ENCODE data around the gene IFNAR2. TPM values are rescaled to one million over a fixed set of nuclear protein-coding genes. Genes with fewer than 3 reads are reported as not detected.

The IFNAR2 gene
- polyA plus RNA-seq, 1 of the 3 experiments (the other 2 are of a cell fraction) = 10.4 TPM

DNA sequence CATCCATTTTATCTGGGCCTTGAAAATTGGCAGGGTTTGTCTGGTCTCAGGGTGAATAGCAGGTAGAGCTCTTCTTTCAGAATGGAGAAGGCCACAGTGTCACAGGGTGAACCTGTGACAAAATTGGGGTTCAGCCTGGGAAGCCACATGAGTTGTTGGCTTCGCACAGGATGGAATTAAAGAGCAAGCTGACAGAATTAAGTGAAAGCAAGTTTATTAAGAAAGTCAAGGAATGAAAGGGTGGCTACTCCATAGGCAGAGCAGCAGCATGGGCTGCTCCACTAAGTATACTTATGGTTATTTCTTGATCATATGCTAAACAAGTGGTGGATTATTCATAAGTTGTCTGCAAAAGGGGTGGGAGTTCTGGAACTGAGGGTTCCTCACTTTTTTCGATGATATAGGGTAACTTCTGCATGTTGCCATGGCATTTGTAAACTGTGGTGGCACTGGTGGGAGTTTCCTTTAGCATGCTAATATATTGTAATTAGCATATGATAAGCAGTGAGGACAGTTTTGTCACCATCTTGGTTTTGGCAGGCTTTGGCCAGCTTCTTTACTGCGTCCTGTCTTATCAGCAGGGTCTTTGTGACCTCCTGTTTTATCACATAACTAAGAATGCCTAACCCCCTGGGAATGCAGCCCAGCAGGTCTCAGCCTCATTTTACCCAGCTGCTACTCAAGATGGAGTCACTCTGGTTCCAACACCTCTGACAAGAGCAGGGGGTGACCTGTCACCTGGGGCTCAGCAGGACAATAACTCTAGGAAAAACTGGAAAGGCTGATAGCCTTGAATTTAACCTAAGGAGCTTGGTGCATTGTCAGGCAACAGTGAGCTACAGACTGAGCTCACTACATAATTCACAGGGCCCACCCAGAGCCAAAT, 5.1 kb downstream of the IFNAR2 start:
- Histone ChIP-seq H3K9me2 (no peaks in the 10 kb centered on the region), H3K9ac (no peak overlapping the region), H4K20me1 (ENCODE audit: insufficient read depth) (no peaks in the 10 kb centered on the region), H2AFZ (ENCODE audit: low read depth) (no peak overlapping the region), H3K27ac (ENCODE audit: low read depth in 2 of 2, low read length in 1 of 2) (no peak overlapping the region), H3K4me2 (no peak overlapping the region), H3K4me1 (ENCODE audit: control insufficient read depth in 1 of 2, insufficient read depth in 2 of 2, low read depth in 1 of 2, low read length in 1 of 2) (peaks cover 11 to 22% of the 10 kb centered on the region in 2 experiments; a peak in 3 of 4 replicates), H3F3A (replicated peaks; ENCODE audit: insufficient read depth) (peaks cover 5% of the 10 kb centered on the region), H3K79me2 (ENCODE audit: insufficient read depth) (peaks cover 45% of the 10 kb centered on the region), H3K27me3 (ENCODE audit: insufficient read depth) (no peaks in the 10 kb centered on the region), H3K4me3 (ENCODE audit: low read depth in 2 of 2, low read length in 1 of 2) (no peak overlapping the region), H3K9me3 (no peaks in the 10 kb centered on the region), H3K36me3 (replicated peaks in 1 of 2; ENCODE audit: control insufficient read depth in 1 of 2, insufficient read depth in 2 of 2, low read length in 1 of 2) (no peaks in the 10 kb centered on the region)
- ChIA-PET POLR2A (no interaction called here), CTCF (no interaction called here)
- 100% methylated on average over 3 of the region's 3 CpGs for WGBS (ENCODE audit: low lambda C conversion rate)
- TF ChIP-seq, protein P1, sequence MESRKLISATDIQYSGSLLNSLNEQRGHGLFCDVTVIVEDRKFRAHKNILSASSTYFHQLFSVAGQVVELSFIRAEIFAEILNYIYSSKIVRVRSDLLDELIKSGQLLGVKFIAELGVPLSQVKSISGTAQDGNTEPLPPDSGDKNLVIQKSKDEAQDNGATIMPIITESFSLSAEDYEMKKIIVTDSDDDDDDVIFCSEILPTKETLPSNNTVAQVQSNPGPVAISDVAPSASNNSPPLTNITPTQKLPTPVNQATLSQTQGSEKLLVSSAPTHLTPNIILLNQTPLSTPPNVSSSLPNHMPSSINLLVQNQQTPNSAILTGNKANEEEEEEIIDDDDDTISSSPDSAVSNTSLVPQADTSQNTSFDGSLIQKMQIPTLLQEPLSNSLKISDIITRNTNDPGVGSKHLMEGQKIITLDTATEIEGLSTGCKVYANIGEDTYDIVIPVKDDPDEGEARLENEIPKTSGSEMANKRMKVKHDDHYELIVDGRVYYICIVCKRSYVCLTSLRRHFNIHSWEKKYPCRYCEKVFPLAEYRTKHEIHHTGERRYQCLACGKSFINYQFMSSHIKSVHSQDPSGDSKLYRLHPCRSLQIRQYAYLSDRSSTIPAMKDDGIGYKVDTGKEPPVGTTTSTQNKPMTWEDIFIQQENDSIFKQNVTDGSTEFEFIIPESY (IDR thresholded peaks at IDR 0.05; ENCODE audit: borderline replicate concordance, low read depth) = no peak
- TF ChIP-seq TEAD4 (IDR thresholded peaks at IDR 0.05; ENCODE audit: borderline replicate concordance, insufficient read depth) = no peak
- TF ChIP-seq, protein P2, sequence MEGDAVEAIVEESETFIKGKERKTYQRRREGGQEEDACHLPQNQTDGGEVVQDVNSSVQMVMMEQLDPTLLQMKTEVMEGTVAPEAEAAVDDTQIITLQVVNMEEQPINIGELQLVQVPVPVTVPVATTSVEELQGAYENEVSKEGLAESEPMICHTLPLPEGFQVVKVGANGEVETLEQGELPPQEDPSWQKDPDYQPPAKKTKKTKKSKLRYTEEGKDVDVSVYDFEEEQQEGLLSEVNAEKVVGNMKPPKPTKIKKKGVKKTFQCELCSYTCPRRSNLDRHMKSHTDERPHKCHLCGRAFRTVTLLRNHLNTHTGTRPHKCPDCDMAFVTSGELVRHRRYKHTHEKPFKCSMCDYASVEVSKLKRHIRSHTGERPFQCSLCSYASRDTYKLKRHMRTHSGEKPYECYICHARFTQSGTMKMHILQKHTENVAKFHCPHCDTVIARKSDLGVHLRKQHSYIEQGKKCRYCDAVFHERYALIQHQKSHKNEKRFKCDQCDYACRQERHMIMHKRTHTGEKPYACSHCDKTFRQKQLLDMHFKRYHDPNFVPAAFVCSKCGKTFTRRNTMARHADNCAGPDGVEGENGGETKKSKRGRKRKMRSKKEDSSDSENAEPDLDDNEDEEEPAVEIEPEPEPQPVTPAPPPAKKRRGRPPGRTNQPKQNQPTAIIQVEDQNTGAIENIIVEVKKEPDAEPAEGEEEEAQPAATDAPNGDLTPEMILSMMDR (IDR thresholded peaks at IDR 0.05) = no peak
- no peak for TF ChIP-seq RAD21 (IDR thresholded peaks at IDR 0.05; ENCODE audit: low read length)
- no peak for TF ChIP-seq ELF1 (IDR thresholded peaks at IDR 0.05)
- no peak for TF ChIP-seq FOXM1 (IDR thresholded peaks at IDR 0.05; ENCODE audit: low read depth)
- TF ChIP-seq MEF2A (IDR thresholded peaks at IDR 0.05; ENCODE audit: borderline replicate concordance, low read depth) = no peak
- no peak for TF ChIP-seq NRF1 (IDR thresholded peaks at IDR 0.05; ENCODE audit: low read depth, low read length)
- no peak for TF ChIP-seq EP300 (IDR thresholded peaks at IDR 0.05; ENCODE audit: borderline replicate concordance in 1 of 2, low read depth in 1 of 2, low read length in 1 of 2)
- TF ChIP-seq RCOR1 (IDR thresholded peaks at IDR 0.05; ENCODE audit: low read length) = no peak
- no peak for TF ChIP-seq NFIC (IDR thresholded peaks at IDR 0.05; ENCODE audit: borderline replicate concordance)
- DNase-seq = no peak

DNA sequence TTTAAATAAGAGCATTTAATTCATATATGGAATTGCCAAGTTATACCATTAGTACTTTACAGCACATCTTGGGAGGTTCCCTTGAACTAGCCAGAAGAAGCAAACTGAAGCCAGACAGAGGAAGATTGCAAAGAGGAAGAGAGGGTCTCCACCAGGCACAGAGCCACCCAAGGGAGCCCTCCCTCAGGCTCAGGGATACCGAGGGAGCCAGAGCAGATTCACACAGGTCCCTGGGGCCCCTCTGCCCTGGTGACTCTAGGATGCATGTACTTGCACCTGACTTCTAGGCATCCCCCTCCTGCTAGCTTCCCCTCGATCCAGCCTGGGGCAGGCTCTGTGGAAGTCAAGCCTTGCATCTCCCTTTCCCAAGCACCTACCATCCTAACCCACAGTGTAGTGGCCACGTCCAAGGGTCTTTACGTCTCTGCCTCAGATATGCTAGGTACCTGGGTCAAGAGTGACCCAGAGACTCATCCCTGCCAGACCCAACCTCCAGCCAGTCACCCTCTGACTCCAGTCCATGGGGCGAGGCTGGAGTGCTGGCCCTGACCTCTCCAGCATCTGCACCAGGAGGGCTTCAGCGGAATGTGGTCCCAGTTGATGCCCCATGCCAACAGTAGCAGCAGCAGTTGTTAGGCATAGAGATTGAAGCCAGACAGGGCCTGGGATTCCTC, 6.4 kb downstream of the IFNAR2 start:
- 90% methylated on average over 6 of the region's 6 CpGs for WGBS (ENCODE audit: low lambda C conversion rate)
- Histone ChIP-seq H3K4me2 (no peak overlapping the region), H2AFZ (ENCODE audit: low read depth) (no peak overlapping the region), H3K27ac (ENCODE audit: low read depth in 2 of 2, low read length in 1 of 2) (no peak overlapping the region), H3K4me3 (ENCODE audit: low read depth in 2 of 2, low read length in 1 of 2) (no peak overlapping the region), H3F3A (replicated peaks; ENCODE audit: insufficient read depth) (peaks cover 5% of the 10 kb centered on the region), H3K27me3 (ENCODE audit: insufficient read depth) (no peaks in the 10 kb centered on the region), H4K20me1 (ENCODE audit: insufficient read depth) (no peaks in the 10 kb centered on the region), H3K79me2 (ENCODE audit: insufficient read depth) (peaks cover 41% of the 10 kb centered on the region), H3K9me2 (no peaks in the 10 kb centered on the region), H3K36me3 (replicated peaks in 1 of 2; ENCODE audit: control insufficient read depth in 1 of 2, insufficient read depth in 2 of 2, low read length in 1 of 2) (no peaks in the 10 kb centered on the region), H3K9ac (no peak overlapping the region), H3K4me1 (ENCODE audit: control insufficient read depth in 1 of 2, insufficient read depth in 2 of 2, low read depth in 1 of 2, low read length in 1 of 2) (peaks cover 6 to 22% of the 10 kb centered on the region in 2 experiments; a peak in 3 of 4 replicates), H3K9me3 (no peaks in the 10 kb centered on the region)
- CTCF ChIA-PET = interaction anchor here (0.9 kb wide), 1 partner anchor 10 kb away, joined by 5 read pairs; no protein-coding TSS in a partner anchor
- POLR2A ChIA-PET = no interaction called here
- TF ChIP-seq, protein P3, sequence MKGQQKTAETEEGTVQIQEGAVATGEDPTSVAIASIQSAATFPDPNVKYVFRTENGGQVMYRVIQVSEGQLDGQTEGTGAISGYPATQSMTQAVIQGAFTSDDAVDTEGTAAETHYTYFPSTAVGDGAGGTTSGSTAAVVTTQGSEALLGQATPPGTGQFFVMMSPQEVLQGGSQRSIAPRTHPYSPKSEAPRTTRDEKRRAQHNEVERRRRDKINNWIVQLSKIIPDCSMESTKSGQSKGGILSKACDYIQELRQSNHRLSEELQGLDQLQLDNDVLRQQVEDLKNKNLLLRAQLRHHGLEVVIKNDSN (IDR thresholded peaks at IDR 0.05; ENCODE audit: borderline replicate concordance, low read depth) = no peak
- TF ChIP-seq MEF2A (IDR thresholded peaks at IDR 0.05; ENCODE audit: borderline replicate concordance, low read depth) (no peak), EP300 (IDR thresholded peaks at IDR 0.05; ENCODE audit: borderline replicate concordance in 1 of 2, low read depth in 1 of 2, low read length in 1 of 2) (no peak), FOXJ3 (CRISPR knock-in tag; IDR thresholded peaks at IDR 0.05) (no peak), NFIC (IDR thresholded peaks at IDR 0.05; ENCODE audit: borderline replicate concordance) (no peak)
- TF ChIP-seq, protein P2 (IDR thresholded peaks at IDR 0.05) = no peak
- DNase-seq = no peak

All from SK-N-SH (cell line).